GM10266 (cell line): ENCODE measurements around the gene CDKN2D.
A peak's percentile ranks its signal among the peaks of the same experiment; 100 is the strongest.

Experiments used
- DNase-seq: peaks from one replicate; pipeline ENCODE4 v3.0.0; 2012; ENCODE audit errors: extremely low spot score
- CTCF ChIP-seq: IDR thresholded peaks from 2 replicates; pipeline ENCODE4 v1.5.1; 2012; ENCODE audit warnings: mild to moderate bottlenecking, low read depth; ENCODE audit not compliant: control insufficient read depth, insufficient read depth; ENCODE audit errors: missing control alignments

CDKN2D gene

GRCh38 chr19:10557603-10558197, 11.1 kb downstream of the CDKN2D start:
- peak; percentile 7 for DNase-seq
- TF ChIP-seq CTCF: no peak

GRCh38 chr19:10555610-10555973, 13.2 kb downstream of the CDKN2D start:
- no peak for TF ChIP-seq CTCF
- DNase-seq: peak; percentile 10

DNA sequence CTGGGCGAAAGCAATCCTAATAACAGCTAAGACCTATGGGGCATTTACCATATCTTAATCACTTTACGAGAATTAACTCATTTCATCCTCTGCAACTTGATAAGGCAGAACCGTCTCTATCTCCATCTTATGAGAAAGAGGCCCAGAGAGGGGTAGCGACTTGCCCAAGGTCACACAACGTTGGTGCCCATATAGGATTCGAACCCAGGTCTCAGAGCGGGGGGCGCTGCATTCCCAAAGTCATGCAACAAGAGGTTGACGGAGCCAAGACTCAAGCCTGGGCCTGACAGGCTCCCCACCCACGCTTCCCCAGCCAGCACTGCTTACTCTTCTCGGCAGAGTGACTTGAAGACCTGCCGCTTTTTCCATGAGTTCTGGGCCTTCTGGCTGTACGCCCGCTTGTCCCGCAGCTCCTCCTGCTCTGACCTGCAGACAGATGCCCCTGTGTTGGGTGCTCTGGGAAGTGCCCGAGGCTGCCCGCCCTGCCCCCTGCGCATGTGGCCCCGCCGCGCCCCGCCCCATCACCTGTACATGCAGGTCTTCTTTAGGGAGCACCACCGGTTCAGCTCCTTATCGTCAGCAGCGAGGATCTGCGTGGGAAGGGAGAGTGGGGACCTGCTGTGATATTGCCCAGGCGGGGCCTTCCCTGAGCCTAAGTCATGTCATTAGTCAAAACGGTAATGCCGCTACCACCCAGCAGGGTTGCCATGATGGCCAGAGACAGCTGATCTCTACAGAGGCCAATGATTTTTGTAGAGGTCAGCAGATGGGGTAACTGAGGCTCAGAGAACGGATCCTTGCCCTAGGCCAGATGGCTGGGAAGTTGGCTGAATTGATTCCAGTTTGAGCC, 13.8 kb downstream of the CDKN2D start:
- DNase-seq: peak; percentile 19
- no peak for TF ChIP-seq CTCF

GRCh38 chr19:10553943-10554381, 14.8 kb downstream of the CDKN2D start:
- peak; percentile 85 for DNase-seq
- TF ChIP-seq CTCF: no peak

GRCh38 chr19:10553087-10553667, 15.6 kb downstream of the CDKN2D start:
- no peak for TF ChIP-seq CTCF
- no peak for DNase-seq

GRCh38 chr19:10552510-10553053, 16.2 kb downstream of the CDKN2D start:
- no peak for DNase-seq
- TF ChIP-seq CTCF: no peak
